HepG2 (cell line): Measurements from ENCODE around the gene TGM1. TPM values are rescaled to one million over a fixed set of nuclear protein-coding genes. Genes with fewer than 3 reads are reported as not detected.

ENCODE experiments used
- MED8 ChIP-seq: sonication (generic); formaldehyde crosslinking; IDR thresholded peaks from 2 replicates; pipeline ENCODE4 v1.8.1; 2023; ENCODE audit warnings: mild to moderate bottlenecking, missing genetic modification reagents; ENCODE audit not compliant: insufficient replicate concordance
- ZKSCAN1 ChIP-seq: fragments of 150-350 bp; IDR thresholded peaks from 2 replicates; pipeline ENCODE4 v1.6.1; 2014; ENCODE audit warnings: low read length
- ZNF709 ChIP-seq: sonication (generic); formaldehyde crosslinking; IDR thresholded peaks from 2 replicates; pipeline ENCODE4 v1.5.0; 2020; ENCODE audit warnings: mild to moderate bottlenecking, missing genetic modification reagents
- polyA plus RNA-seq, 8 experiments: library from polyadenylated mRNA; depleted of rRNA in 3 of 8; stranded (reverse) in 7 of 8; unstranded in 1 of 8; fragments of >200 nt; fragmentation: Illumina TruSeq in 4 of 8; extraction: Trizol in 4 of 8; gene quantifications; 2 replicates each; pipeline versions ENCODE4 v1.2.1 to v1.2.3, GENCODE V29; 2011 to 2016; ENCODE audit warnings: low read depth in 4 of 8, missing spikeins in 1 of 8, mixed read lengths in 1 of 8; ENCODE audit not compliant: insufficient read depth in 1 of 8
- total RNA-seq, 5 experiments: library from RNA; depleted of rRNA; stranded (reverse); fragments of >200 nt; fragmentation: Illumina TruSeq; extraction: Trizol; gene quantifications; 2 replicates each; pipeline ENCODE4 v1.2.3, GENCODE V29; 2016; ENCODE audit warnings: low read depth in 1 of 5
- TF ChIP-seq, protein P1 (sequence below): sonication (generic); formaldehyde crosslinking; IDR thresholded peaks from 2 replicates; pipeline ENCODE4 v1.4.0; 2020; ENCODE audit warnings: mild to moderate bottlenecking, missing genetic modification reagents
- TF ChIP-seq, protein P2 (sequence below): sonication (generic); formaldehyde crosslinking; IDR thresholded peaks from 2 replicates; pipeline ENCODE4 v1.4.0; 2020; ENCODE audit warnings: mild to moderate bottlenecking, missing genetic modification reagents
- TF ChIP-seq, protein P3 (sequence below): sonication (generic); formaldehyde crosslinking; IDR thresholded peaks from 2 replicates; pipeline ENCODE4 v1.9.0; 2021; ENCODE audit warnings: missing genetic modification reagents, borderline replicate concordance
- TF ChIP-seq, protein P4 (sequence below): sonication (generic); formaldehyde crosslinking; IDR thresholded peaks from 2 replicates; pipeline ENCODE4 v1.5.0; 2020; ENCODE audit warnings: mild to moderate bottlenecking, missing genetic modification reagents, borderline replicate concordance
- TF ChIP-seq, protein P5 (sequence below): sonication (generic); formaldehyde crosslinking; IDR thresholded peaks from 2 replicates; pipeline ENCODE4 v1.8.1; 2022; ENCODE audit warnings: low read depth, mild to moderate bottlenecking, missing genetic modification reagents

Gene TGM1
- total and polyA plus RNA-seq, 2 of the 13 experiments (the other 11 are each of a cell fraction or from before 2014, with no cell fraction given) = 3.2 to 10.6 TPM

DNA sequence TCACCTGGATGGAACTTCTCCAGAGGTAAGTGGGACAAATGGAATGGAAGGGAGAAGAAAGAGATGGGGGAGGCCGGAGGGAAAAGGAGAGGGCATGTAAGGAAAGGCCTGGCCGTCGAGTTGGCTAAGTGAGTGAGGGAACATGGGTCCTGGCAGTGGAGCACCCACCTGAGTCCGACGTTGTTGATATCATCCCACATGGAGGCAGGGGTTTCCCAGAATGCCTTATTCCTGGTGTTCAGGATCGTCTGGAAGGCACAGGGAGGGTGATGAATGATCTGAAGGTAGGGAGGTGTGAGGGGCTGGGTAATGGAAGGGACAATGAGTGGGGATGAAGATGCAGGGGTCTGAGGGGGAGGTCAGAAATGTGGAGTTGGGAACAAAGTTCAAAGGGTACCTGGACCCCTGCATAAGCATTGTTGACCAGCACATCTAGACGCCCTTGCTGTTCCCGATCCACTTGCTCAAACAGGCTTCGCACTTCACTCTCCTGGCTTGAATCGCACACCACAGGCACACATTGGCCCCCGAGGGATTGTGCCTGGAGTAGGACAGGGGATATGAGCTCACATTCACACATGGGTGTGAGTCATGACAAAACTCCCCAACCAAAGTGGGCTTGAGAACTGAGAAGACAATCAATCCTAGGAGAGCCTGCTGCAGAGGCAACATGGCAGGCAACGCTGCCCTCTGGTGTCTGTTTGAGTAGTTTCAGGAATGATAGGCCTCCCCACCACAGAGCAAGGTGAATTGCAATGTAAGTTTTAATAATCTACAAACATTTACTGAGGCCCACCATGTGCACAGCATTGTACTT lies 33.6 kb upstream of the TGM1 start (continued):
- TF ChIP-seq, protein P1, sequence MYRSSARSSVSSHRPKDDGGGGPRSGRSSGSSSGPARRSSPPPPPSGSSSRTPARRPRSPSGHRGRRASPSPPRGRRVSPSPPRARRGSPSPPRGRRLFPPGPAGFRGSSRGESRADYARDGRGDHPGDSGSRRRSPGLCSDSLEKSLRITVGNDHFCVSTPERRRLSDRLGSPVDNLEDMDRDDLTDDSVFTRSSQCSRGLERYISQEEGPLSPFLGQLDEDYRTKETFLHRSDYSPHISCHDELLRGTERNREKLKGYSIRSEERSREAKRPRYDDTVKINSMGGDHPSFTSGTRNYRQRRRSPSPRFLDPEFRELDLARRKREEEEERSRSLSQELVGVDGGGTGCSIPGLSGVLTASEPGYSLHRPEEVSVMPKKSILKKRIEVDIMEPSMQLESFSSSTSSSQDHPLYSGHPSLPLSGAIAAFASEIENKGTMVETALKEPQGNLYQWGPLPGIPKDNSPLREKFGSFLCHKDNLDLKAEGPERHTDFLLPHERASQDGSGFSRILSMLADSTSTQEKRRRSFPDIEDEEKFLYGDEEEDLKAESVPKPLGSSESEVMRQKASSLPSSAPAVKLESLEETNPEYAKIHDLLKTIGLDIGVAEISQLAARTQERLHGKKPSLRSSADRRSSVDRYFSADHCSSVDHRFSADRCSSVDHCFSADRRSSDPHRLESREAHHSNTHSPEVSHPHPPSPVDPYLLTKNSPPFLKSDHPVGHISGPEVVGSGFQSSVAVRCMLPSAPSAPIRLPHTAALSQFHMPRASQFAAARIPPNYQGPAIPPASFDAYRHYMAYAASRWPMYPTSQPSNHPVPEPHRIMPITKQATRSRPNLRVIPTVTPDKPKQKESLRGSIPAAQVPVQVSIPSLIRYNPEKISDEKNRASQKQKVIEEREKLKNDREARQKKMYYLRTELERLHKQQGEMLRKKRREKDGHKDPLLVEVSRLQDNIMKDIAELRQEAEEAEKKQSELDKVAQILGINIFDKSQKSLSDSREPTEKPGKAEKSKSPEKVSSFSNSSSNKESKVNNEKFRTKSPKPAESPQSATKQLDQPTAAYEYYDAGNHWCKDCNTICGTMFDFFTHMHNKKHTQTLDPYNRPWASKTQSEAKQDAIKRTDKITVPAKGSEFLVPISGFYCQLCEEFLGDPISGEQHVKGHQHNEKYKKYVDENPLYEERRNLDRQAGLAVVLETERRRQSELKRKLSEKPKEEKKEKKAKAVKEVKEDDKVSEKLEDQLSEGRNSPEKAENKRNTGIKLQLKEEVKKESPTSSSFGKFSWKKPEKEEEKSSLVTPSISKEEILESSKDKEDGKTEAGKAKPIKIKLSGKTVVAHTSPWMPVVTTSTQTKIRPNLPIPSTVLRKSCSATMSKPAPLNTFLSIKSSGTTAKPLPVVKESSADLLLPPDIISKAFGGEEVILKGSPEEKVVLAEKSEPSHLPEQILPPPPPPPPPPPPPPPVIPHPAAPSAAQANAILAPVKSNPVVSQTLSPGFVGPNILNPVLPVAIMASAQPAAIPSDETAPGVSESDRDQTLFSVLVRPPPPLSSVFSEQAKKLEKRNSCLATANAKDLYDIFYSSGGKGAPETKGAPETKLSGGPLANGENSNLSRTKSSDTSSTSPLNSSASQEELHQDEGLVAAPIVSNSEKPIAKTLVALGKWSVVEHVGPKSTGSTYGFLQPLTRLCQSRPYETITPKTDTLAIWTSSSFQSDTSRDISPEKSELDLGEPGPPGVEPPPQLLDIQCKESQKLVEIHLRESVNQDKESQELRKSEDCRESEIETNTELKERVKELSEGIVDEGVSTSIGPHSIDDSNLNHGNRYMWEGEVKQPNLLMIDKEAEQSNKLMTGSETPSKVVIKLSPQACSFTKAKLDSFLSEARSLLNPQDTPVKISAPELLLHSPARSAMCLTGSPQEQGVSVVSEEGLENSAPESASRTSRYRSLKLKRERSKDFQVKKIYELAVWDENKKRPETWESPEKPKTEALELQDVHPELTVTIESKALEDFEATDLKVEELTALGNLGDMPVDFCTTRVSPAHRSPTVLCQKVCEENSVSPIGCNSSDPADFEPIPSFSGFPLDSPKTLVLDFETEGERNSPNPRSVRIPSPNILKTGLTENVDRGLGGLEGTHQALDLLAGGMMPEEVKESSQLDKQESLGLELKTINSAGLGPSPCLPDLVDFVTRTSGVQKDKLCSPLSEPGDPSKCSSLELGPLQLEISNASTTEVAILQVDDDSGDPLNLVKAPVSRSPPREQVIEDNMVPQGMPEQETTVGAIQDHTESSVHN (CRISPR knock-in tag) = no peak; the same call in none of the 2 replicates
- TF ChIP-seq, protein P2, sequence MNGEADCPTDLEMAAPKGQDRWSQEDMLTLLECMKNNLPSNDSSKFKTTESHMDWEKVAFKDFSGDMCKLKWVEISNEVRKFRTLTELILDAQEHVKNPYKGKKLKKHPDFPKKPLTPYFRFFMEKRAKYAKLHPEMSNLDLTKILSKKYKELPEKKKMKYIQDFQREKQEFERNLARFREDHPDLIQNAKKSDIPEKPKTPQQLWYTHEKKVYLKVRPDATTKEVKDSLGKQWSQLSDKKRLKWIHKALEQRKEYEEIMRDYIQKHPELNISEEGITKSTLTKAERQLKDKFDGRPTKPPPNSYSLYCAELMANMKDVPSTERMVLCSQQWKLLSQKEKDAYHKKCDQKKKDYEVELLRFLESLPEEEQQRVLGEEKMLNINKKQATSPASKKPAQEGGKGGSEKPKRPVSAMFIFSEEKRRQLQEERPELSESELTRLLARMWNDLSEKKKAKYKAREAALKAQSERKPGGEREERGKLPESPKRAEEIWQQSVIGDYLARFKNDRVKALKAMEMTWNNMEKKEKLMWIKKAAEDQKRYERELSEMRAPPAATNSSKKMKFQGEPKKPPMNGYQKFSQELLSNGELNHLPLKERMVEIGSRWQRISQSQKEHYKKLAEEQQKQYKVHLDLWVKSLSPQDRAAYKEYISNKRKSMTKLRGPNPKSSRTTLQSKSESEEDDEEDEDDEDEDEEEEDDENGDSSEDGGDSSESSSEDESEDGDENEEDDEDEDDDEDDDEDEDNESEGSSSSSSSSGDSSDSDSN (CRISPR knock-in tag) = no peak
- TF ChIP-seq MED8 (no peak), ZNF709 (CRISPR knock-in tag) (no peak), ZKSCAN1 (no peak)
- TF ChIP-seq, protein P3, sequence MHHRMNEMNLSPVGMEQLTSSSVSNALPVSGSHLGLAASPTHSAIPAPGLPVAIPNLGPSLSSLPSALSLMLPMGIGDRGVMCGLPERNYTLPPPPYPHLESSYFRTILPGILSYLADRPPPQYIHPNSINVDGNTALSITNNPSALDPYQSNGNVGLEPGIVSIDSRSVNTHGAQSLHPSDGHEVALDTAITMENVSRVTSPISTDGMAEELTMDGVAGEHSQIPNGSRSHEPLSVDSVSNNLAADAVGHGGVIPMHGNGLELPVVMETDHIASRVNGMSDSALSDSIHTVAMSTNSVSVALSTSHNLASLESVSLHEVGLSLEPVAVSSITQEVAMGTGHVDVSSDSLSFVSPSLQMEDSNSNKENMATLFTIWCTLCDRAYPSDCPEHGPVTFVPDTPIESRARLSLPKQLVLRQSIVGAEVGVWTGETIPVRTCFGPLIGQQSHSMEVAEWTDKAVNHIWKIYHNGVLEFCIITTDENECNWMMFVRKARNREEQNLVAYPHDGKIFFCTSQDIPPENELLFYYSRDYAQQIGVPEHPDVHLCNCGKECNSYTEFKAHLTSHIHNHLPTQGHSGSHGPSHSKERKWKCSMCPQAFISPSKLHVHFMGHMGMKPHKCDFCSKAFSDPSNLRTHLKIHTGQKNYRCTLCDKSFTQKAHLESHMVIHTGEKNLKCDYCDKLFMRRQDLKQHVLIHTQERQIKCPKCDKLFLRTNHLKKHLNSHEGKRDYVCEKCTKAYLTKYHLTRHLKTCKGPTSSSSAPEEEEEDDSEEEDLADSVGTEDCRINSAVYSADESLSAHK (CRISPR knock-in tag) = no peak
- TF ChIP-seq, protein P4, sequence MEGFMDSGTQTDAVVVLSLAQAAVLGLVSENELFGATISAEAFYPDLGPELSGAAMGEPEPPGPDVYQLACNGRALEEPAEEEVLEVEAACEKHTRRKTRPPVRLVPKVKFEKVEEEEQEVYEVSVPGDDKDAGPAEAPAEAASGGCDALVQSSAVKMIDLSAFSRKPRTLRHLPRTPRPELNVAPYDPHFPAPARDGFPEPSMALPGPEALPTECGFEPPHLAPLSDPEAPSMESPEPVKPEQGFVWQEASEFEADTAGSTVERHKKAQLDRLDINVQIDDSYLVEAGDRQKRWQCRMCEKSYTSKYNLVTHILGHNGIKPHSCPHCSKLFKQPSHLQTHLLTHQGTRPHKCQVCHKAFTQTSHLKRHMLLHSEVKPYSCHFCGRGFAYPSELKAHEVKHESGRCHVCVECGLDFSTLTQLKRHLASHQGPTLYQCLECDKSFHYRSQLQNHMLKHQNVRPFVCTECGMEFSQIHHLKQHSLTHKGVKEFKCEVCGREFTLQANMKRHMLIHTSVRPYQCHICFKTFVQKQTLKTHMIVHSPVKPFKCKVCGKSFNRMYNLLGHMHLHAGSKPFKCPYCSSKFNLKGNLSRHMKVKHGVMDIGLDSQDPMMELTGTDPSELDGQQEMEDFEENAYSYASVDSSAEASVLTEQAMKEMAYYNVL (CRISPR knock-in tag) = no peak; the same call in 1 of the 2 replicates
- TF ChIP-seq, protein P5, sequence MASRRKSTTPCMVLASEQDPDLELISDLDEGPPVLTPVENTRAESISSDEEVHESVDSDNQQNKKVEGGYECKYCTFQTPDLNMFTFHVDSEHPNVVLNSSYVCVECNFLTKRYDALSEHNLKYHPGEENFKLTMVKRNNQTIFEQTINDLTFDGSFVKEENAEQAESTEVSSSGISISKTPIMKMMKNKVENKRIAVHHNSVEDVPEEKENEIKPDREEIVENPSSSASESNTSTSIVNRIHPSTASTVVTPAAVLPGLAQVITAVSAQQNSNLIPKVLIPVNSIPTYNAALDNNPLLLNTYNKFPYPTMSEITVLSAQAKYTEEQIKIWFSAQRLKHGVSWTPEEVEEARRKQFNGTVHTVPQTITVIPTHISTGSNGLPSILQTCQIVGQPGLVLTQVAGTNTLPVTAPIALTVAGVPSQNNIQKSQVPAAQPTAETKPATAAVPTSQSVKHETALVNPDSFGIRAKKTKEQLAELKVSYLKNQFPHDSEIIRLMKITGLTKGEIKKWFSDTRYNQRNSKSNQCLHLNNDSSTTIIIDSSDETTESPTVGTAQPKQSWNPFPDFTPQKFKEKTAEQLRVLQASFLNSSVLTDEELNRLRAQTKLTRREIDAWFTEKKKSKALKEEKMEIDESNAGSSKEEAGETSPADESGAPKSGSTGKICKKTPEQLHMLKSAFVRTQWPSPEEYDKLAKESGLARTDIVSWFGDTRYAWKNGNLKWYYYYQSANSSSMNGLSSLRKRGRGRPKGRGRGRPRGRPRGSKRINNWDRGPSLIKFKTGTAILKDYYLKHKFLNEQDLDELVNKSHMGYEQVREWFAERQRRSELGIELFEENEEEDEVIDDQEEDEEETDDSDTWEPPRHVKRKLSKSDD (CRISPR knock-in tag) = 0 out of 2 replicates have a peak, but pooled peaks have one; percentile 22
